ENCODE measurements around the gene TUBA1A. TPM values are rescaled to one million over a fixed set of nuclear protein-coding genes. Genes with fewer than 3 reads are reported as not detected.
"Not testable (repeated sequence)": the region's sequence is repeated elsewhere in the genome, so short reads cannot be mapped to it uniquely, and the experiment has no call there.

Gene TUBA1A
- total and polyA plus RNA-seq, 2 experiments from 2014 or later = 189 to 424 TPM

DNA sequence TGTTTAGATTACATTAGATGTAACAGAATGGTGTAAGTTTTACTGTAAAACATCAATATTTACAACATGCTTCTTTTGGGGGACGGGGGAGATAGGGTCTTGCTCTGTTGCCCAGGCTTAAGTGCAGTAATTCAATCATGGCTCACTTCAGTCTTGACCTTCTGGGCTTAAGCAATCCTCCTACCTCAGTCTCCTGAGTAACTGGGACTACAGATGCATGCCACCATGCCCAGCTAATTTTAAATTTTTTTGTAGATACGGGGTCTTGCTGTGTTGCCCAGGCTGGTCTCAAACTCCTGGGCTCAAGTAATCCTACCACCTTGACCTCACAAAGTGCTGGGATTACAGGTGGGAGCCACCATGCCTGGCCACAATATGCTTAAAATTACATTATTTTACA, 23.8 kb downstream of the TUBA1A start (continued):
- TF ChIP-seq, protein P1, sequence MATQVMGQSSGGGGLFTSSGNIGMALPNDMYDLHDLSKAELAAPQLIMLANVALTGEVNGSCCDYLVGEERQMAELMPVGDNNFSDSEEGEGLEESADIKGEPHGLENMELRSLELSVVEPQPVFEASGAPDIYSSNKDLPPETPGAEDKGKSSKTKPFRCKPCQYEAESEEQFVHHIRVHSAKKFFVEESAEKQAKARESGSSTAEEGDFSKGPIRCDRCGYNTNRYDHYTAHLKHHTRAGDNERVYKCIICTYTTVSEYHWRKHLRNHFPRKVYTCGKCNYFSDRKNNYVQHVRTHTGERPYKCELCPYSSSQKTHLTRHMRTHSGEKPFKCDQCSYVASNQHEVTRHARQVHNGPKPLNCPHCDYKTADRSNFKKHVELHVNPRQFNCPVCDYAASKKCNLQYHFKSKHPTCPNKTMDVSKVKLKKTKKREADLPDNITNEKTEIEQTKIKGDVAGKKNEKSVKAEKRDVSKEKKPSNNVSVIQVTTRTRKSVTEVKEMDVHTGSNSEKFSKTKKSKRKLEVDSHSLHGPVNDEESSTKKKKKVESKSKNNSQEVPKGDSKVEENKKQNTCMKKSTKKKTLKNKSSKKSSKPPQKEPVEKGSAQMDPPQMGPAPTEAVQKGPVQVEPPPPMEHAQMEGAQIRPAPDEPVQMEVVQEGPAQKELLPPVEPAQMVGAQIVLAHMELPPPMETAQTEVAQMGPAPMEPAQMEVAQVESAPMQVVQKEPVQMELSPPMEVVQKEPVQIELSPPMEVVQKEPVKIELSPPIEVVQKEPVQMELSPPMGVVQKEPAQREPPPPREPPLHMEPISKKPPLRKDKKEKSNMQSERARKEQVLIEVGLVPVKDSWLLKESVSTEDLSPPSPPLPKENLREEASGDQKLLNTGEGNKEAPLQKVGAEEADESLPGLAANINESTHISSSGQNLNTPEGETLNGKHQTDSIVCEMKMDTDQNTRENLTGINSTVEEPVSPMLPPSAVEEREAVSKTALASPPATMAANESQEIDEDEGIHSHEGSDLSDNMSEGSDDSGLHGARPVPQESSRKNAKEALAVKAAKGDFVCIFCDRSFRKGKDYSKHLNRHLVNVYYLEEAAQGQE (IDR thresholded peaks at IDR 0.05; ENCODE audit: unreplicated experiment) = no peak
- TF ChIP-seq JUNB (IDR thresholded peaks at IDR 0.05; ENCODE audit: unreplicated experiment) = no peak
- no peak for TF ChIP-seq EZH2phosphoT487 (IDR thresholded peaks at IDR 0.05; ENCODE audit: unreplicated experiment)

- H3K9me2 ChIP-seq (ENCODE audit: insufficient read depth); H3K4me2 ChIP-seq; H3F3A ChIP-seq (replicated peaks; ENCODE audit: low read depth); H3K36me3 Mint-ChIP-seq (ENCODE audit: low read depth); H4K20me1 ChIP-seq (replicated peaks; ENCODE audit: insufficient read depth); H3K4me1 ChIP-seq (ENCODE audit: insufficient read depth); DNase-seq (ENCODE audit: low spot score); H3K4me3 ChIP-seq; H3K79me2 ChIP-seq (replicated peaks; ENCODE audit: insufficient read depth); H3K9me3 Mint-ChIP-seq; H3K27ac ChIP-seq (ENCODE audit: low read depth); H3K4me1 Mint-ChIP-seq; ATAC-seq; H3K36me3 ChIP-seq (ENCODE audit: insufficient read depth); H3K4me3 Mint-ChIP-seq; H3K27me3 Mint-ChIP-seq (ENCODE audit: insufficient read depth, low read depth, poor library complexity); H3K27me3 ChIP-seq (ENCODE audit: insufficient read depth); H3K27ac Mint-ChIP-seq; H2AFZ ChIP-seq: not testable (repeated sequence)
Observed at GRCh38 chr12:49161901-49162300, 27.0 kb downstream of the TUBA1A start.

- no peaks in the 10 kb centered on the region for H3K4me1 ChIP-seq (ENCODE audit: insufficient read depth)
- H3K4me1 Mint-ChIP-seq = peaks cover 8% of the 10 kb centered on the region; the same call in 1 of the 3 replicates
- H3K9me2 ChIP-seq (ENCODE audit: insufficient read depth) = no peaks in the 10 kb centered on the region
- no peaks in the 10 kb centered on the region for H3K36me3 ChIP-seq (ENCODE audit: insufficient read depth)
- no peak overlapping the region for H3K4me3 ChIP-seq
- no peaks in the 10 kb centered on the region for H3K79me2 ChIP-seq (replicated peaks; ENCODE audit: insufficient read depth)
- H3K9me3 Mint-ChIP-seq = no peaks in the 10 kb centered on the region
- no peaks in the 10 kb centered on the region for H3F3A ChIP-seq (replicated peaks; ENCODE audit: low read depth)
- H3K4me3 Mint-ChIP-seq = no peak overlapping the region
- no peak overlapping the region for H3K27ac Mint-ChIP-seq
- DNase-seq (ENCODE audit: low spot score) (no peak), ATAC-seq (no peak)
- H2AFZ ChIP-seq = no peak overlapping the region
- no peaks in the 10 kb centered on the region for H3K27me3 ChIP-seq (ENCODE audit: insufficient read depth)
- H3K27ac ChIP-seq (ENCODE audit: low read depth) = no peak overlapping the region
- no peak for TF ChIP-seq CREB1 (CRISPR knock-in tag; IDR thresholded peaks at IDR 0.05; ENCODE audit: low read depth)
- TF ChIP-seq EZH2phosphoT487 (IDR thresholded peaks at IDR 0.05; ENCODE audit: unreplicated experiment) = no peak
- TF ChIP-seq EZH2 (IDR thresholded peaks at IDR 0.05; ENCODE audit: low read depth, unreplicated experiment) = no peak
- no peak for TF ChIP-seq ZNF331 (CRISPR knock-in tag; IDR thresholded peaks at IDR 0.05; ENCODE audit: low read depth)
- TF ChIP-seq JUNB (IDR thresholded peaks at IDR 0.05; ENCODE audit: unreplicated experiment) = no peak
- no peak for TF ChIP-seq NANOG (IDR thresholded peaks at IDR 0.05; ENCODE audit: borderline replicate concordance)
- no peak for TF ChIP-seq ETS1 (IDR thresholded peaks at IDR 0.05)
- no peak for TF ChIP-seq STAT1 (IDR thresholded peaks at IDR 0.05; ENCODE audit: unreplicated experiment)
- no peak for TF ChIP-seq ZNF114 (CRISPR knock-in tag; IDR thresholded peaks at IDR 0.05)
- no peak for TF ChIP-seq CTCF (conservative IDR thresholded peaks at IDR 0.05; ENCODE audit: low read depth in 2 of 2)
- TF ChIP-seq, protein P1 (IDR thresholded peaks at IDR 0.05; ENCODE audit: unreplicated experiment) = no peak
- no peaks in the 10 kb centered on the region for H3K36me3 Mint-ChIP-seq (ENCODE audit: low read depth)
- H4K20me1 ChIP-seq (replicated peaks; ENCODE audit: insufficient read depth) = no peaks in the 10 kb centered on the region
- H3K27me3 Mint-ChIP-seq (ENCODE audit: insufficient read depth, low read depth, poor library complexity) = peaks cover 2% of the 10 kb centered on the region
- no peak overlapping the region for H3K4me2 ChIP-seq
Observed at GRCh38 chr12:49161092-49161795, 27.6 kb downstream of the TUBA1A start.

Data from GM23338 (cell line).